Hematopoietic multipotent progenitor cell treated with erythropoietin and hydrocortisone succinate and interleukin-3 and kit ligand, for 6 days (in vitro differentiated cells): ENCODE measurements around the gene TSHZ2.
A peak's percentile ranks its signal among the peaks of the same experiment; 100 is the strongest.

Experiments used
- DNase-seq: peaks from one replicate; pipeline ENCODE4 v3.0.0-alpha.2; 2015

TSHZ2 gene

DNA sequence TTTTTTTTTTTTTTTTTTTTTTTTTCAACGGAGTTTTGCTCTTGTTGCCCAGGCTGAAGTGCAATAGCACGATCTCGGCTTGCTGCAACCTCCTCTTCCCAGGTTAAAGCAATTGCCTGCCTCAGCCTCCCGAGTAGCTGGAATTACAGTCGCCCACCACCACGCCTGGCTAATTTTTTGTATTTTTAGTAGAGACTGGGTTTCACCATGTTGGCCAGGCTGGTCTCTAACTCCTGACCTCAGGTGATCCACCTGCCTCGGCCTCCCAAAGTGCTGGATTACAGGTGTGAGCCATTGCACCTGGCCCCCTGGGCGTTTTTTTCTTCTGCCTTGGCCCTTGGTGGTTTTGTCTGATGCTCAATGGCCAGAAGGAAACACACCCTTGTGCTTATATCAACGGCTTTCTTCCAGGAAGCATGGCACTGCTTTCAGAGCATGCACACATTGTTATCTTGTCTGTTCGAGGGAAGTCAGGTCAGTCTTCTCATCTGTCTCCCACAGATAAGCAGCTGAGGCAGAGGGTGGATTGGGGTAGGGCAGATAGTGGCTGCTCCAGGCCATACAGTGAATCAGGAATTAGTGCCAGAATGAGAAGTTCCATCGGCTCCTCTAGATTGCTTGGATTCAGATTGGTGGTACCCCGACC lies 203.1 kb downstream of the TSHZ2 start:
- DNase-seq, result peak; percentile 94

DNA sequence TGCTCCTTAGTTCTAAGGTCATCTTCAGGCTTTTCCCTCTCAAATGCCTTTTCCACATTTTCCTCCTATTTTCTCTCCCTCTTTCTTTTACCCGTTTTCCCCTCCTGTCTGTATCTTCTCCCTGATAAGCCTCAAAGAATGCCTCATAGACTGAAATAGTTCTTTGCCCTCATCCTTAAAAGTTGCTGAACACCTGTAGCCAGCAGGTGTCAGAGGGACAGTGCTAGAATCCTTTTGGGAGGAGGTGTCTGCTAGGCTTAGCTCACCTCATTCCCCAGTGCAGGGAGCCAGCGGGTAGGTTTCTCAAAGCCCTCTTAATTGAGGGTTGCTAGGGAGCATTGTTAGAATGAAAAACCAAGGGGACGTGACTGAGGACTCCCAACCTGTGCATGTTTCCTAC lies 204.0 kb downstream of the TSHZ2 start:
- no peak for DNase-seq

DNA sequence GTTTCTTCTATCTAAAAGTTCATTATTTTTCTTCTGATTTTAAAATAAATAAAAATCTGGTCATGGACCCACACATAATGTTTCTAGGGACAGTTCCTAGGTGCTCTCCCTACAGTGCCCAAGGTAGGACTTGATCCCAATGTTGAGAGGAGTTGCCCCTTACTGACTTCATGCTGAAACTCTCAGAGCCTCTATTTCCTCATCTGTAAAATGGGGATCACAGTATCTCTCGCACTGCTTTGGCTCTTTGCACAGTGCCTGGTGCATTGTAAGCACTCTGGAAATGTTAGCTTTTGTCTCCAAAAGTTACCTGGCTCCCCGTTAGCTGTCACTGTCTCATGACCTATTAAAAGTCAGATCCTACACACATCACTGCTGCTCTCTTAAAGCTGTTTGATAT lies 205.5 kb downstream of the TSHZ2 start:
- no peak for DNase-seq

DNA sequence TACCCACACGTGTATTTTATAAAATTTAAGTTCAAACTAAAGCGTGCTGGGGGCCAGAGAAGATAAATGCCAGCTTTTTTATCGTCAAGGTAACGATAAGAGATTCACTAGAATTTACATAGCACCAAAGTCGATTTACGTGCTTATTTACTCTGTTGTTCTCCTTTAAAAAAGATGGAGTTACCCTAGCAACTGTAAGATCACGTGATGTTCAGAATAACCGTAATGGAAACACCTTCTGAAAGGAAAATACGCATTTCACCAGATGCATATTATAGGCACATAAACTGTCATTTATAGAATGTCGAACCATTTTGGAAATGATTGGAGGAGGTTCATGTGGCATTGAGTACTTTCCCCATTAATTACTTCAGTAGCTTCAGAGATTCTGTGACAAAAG lies 207.6 kb downstream of the TSHZ2 start:
- no peak for DNase-seq

DNA sequence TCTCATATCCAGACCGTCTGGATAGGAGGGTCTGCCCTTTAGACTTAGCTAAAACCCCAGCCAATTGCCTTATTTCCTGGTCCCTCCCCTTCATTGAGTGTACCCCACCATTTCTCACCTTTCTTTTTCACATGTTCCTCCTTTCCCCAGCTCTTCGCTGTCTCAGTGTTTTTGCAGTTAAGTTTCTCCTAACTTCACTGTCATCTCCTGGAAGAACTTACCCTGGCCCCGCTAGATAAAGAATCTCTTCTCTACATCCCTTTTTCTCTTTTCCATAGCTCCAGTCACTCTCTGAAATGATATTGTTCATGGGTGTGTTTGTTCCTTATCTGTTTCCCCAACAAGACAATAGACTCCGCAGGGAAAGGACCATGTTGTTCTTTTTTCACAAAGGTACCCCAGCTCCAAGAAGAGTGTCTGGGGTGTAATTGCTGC lies 208.8 kb downstream of the TSHZ2 start:
- DNase-seq, result peak; percentile 27

DNA sequence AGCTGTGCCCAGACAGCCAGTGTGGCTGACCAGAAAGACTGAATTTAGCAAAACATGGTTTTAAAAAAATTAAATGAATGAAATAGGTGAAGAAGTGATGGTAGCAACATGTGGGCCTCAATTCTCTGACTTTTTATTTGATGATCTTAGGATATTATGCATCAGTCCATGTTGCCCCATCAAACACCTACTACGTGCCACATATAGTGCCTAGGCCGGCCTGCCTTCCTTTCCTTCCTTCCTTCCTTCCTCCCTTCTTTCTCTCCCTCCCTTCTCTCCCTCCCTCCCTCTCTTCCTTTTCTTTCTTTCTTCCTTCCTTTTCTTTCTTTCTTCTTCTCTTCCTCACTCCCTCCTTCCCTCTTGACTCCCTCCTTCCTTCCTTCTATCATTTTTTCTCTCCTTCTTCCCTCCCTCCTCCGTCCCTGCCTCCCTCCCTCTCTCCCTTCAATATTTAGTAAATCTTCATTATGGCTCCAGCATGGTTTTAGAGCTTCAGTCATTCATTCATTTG lies 209.8 kb downstream of the TSHZ2 start:
- no peak for DNase-seq

DNA sequence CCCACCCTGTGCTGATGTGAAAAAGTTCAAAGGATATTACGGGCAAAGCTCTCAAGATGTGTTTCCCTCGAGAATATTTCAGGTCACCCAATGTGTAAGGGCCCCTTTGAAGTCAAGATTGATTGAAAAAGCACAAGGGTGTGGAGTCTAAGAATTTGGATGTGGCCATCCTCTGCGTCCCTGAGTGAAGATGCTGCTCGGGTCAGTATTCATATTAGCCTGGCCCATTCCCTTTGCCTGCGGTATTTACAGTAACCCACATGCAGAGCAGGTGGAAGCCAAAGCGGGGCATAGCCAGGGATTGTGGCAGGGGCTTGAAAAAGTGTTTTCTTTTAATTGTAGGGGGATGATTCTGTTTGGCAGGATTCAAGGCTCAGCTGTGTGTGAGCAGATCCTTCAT lies 211.0 kb downstream of the TSHZ2 start:
- no peak for DNase-seq

DNA sequence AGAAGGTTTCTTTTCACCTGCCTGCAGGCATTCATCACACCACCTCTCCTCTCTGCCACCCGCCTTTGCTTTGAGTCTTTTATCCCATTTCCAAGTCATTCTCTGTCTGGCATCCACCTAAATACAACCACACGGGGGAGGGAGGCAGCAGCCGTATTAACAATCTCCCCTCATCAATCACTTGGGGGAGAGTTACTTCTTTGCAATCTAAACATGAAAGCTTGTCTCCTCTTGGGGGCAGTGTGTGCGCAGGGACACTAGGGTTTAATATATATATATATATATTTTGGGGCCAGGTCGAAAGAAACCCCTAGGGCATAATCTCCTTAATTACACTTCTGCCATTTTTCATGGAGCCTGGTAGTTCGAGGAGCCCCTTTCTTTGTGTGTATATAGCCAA lies 214.5 kb downstream of the TSHZ2 start:
- DNase-seq, result peak; percentile 5

DNA sequence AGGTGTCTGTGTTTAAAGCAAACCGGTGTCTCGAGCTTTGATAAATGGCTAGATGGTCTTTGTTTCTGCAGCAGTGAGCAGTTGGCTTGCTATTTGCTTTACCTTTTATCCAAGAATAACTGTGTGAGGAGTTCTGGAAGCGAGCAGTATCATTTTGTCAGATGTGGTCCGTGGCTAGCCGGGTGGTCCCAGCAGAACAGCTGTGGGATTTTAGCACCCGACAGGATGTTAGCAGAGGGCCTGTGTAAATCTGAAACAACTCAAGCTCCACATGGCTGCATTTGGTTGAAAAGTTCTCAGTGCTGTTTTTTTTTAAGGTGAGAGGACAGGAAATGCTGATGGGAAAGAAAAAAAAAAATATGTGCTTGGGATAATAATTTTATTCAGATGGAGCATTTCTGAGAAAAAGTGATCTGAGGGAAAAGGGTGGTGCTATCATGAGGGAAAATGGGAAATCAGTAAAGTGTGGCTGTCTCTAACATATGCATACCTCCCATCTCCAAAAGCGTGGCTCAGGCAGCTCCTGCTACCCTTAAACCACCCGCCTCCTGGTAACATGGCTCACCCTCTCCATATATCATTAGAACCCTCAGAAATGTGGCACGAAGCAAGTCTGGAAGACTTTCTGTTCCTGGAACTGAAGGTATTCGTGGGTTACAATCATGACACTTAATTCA lies 215.4 kb downstream of the TSHZ2 start:
- no peak for DNase-seq

DNA sequence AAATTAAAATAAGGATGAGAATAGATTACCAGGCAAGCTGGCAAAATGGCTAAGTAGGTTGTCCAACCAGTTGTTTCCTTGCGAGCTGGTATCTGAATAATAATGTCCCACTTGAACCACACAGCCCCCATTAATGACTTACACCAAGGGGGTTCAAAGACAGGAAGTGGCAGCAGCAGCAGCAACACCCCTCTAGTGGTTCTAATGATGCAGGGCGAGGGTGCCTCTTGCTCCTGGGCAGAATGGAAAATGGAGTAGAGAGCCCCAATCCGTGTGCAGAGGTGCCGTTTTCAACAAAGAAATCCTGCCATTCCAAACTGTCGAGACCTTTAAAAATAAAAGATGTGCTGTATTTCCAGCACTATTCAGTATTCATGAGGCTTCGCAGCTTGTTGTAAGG lies 218.1 kb downstream of the TSHZ2 start:
- DNase-seq, result no peak

DNA sequence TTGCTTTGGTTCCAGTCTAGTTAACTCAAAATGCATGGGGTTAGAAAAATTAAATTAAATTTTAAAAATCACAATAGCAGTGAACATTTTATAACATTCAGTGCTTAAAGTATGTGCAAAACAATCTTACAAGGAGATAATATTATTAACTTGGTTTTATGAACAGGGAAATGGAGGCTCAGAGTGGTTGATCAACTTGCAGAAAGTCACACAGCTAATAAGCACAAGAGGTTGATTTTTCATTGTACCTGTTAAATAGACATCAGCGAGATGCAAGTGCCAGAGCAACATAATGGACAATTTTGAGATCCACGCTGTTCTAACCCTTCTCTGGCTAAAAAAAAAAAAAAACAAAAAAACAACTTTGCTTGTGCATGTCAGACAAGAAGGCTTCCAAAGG lies 219.8 kb downstream of the TSHZ2 start:
- DNase-seq, result no peak

DNA sequence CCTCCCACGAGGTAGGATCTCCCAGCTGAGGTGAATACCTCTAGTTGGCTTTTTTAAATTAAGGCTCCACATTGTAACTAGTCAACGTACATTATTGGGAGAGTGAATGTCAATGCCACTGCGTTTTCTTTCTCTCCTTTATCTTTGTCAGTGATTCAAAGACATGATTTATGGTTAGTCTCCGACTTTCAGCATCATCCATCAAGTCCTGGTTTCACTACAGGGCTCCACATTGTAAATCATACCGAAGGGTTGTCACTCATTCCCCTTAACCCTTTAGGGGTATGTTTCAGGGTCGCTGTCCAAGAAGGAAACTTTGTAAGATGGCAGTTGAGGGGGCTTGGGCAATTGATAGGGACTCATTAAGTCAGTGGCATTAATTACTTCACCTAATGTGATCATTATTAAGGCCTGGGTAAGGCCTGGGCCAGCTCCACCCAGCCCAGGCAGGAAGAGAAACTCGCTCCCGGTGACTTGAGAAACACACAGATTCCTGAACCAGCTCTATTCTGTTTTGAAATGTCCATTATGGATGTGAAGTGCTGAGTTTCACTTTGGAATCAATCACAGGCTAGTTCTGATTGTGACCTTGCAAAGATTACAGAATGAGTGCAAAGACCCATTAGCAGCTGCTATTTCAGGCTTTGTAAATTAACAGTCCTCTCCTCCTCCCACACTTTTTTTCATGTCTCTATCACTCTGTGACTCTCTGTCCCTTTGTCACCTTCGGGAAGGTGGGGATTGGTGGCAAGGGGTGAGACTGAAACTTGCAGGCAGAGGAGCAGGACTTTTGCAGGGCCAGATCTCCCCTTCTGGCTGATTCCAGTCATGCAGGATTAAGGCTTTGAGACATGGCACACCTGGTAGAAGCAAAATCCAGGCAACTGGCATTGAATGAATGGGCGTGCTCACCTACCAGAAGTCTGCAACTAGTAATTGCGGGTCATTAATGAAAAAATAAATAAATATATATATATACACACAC lies 222.4 kb downstream of the TSHZ2 start:
- no peak for DNase-seq

DNA sequence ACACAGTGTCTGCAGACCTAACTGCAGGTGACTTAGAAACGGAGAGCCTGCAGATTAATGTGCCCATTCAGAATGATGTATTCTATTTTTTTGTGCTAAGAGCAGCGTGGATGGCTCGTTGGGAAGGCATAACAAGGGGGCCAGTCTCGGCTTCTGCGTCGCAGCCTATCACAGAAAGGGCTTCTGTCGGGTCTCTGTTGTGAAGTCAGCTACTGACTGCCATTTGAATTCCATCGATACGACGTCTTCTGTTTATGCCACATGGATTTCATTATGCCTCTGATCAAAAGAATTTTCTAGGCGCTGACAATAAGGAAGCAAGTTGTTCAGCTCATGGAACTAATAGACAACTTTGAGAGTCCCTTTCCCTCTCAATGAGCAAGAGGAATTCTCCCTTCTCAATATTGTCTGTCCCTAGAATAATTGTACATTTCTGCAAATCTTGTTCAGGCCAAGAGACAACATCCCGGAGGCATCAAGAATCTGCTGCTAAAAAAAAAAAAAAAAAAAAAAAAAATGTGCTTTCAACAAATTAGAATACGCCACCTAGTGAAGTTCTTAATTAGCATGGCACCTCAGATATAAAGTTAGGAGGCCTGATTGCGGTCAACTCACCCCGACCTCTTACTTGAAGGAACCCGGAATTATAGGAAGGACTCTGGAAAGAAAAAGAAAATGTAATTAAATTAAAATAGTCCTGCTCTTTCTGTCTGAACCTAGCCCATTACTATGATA lies 223.9 kb downstream of the TSHZ2 start:
- DNase-seq, result peak; percentile 20

DNA sequence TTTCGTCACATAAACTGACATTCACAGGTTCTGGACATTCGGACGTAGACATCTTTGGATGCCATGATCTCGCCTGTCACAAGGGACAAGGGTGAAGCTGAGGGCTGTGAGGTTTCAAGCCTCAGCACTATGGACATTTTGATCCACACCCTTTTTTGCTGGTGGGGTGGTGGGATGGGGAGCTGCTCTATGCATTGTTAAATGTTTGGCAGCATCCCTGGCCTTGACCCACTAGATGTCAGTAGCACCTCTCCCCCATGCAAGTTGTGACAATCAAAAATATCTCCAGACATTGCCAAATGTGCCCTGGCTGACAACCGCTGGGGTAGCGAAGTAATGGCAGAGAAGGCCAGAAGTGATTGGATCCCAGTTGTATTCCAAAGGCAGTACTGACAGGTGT lies 229.4 kb downstream of the TSHZ2 start:
- DNase-seq, result no peak

DNA sequence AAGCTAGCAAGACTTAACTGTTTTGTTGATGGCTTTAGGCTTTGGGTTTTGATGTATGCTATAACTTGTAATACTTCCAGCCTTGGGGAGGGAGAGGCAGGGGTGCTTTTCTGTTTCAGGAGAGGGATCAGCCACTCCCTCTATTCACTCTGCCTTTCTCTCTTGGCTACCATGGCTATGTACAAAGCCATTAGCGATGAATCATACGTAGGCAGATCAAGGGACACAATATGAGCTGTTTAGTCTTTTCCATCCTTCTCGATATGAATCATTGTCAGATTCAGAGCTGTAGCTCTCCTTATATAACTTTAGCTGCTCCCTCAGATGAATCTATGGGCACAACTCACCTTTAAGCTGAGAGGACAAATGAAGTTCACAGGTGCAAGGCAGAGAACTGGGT lies 230.6 kb downstream of the TSHZ2 start:
- no peak for DNase-seq

DNA sequence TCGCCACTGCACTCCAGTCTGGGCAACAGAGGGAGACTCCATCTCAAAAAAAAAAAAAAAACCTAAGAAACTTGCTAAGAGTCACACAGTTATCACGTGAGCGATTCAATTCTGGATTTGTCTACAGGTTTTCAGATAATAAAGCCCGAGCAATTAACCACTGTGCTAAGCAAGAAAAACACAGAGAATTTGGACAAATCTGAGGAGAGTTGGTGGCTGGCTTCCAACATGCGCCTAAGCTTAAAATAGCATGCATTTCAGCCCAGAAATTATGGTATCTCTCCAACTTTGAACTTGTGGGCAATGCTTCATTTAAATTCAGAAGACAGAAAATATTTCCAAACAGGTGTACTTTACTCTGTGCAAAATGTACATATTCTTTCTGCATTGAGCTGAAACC lies 232.9 kb downstream of the TSHZ2 start:
- DNase-seq, result no peak

DNA sequence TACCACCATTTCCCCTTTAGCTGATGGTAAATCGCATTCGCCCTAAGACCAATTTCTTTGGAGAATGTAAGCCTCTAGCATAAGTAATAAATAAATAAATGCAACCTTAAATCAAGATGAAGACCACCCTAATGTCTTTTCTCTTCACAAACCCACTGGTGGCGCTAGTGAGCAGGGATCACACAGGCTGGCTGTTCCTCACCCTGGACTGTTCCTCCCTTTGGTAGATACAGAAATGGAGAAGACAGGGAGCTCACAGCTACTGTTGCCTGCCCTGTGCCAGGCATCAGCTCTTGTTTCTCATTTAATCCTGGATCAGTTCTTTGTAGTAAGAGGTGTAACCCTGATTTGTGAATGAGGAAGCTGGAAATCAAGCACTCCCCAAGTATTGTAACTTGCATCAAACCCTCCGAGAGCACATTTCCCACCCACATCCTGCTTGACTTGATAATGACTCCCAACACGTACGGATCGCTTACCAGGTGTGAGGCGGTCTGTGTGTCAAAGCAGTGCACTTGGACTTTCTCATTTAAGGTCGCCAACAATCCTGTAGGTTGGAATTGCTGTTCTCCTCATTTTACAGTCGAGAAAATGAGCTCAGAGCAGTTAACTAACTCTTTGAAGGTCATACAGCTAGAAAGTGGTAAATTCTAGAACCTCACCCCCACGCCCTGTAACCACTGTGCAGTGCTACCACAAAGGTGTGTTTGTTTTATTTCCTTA lies 236.1 kb downstream of the TSHZ2 start:
- peak; percentile 18 for DNase-seq

DNA sequence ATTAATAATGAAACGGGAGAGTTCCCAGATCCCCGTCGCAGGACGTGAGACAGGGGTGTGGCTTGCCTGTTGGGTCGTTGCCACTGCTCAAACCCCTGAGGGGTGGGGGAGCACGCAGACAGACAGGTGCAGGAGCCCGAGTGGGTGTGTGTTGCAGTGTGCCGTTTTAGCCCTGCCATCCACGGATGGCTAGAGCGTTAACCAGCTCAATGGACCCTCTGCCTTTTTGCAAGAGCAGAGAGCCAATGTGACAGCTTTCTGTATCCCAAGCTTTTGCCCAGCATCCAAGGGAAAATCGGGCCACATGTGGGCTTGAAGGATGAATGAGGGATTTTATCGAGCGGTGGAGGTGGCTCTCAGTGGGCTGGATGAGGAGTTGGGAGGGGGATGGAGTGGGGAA lies 237.9 kb downstream of the TSHZ2 start:
- DNase-seq, result no peak

DNA sequence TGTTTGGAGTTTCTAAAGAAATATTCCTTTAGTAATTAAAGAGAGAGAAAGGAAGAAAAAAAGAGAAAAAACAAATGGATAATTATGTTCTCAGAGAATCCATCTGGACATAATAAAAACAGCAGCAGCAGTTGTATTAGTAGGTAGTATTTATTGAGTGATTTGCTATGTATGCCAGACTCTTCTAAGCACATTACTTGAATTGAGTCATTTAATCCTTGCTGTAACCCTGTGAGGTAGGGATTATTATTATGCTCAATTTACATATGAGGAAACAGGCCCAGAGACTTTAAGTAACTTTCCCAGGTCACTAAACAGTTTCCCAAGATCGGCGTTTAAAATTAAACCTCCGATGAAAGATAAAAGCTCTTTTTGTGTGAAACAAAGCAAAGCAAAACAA lies 238.8 kb downstream of the TSHZ2 start:
- no peak for DNase-seq

DNA sequence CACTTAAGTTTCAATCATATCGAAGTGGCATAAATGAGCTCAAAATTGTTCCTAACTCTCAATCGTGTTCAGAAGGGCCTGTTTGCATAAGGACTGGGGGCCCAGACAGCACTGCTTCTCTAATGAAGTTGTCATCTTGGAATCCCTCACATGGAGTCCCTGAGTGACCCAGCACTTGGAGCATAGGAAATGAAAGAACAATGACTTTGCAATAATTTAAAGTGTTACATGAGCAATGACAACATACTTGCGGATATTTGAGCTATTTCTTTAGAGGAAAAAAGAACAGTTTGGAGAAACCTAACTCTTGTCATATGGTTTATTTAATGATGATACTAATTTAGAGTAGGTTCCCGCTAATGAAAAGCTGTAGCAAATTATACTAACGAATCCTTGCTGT lies 239.9 kb downstream of the TSHZ2 start:
- no peak for DNase-seq

DNA sequence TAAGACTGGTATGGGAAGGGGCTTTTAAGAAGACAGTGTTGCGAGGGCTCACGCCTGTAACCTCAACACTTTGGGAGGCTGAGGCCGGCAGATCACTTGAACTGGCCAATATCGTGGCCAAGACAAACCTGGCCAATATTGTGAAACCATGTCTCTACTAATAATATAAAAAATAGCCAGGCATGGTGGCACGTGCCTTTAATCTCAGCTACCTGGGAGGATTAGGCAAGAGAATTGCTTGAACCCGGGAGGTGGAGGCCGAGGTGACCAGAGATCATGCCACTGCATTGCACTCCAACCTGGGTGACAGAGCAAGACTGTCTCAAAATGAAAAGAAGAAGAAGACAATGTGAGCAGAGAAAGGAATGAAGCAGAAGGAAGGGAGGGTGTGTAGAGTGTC lies 242.2 kb downstream of the TSHZ2 start:
- no peak for DNase-seq

DNA sequence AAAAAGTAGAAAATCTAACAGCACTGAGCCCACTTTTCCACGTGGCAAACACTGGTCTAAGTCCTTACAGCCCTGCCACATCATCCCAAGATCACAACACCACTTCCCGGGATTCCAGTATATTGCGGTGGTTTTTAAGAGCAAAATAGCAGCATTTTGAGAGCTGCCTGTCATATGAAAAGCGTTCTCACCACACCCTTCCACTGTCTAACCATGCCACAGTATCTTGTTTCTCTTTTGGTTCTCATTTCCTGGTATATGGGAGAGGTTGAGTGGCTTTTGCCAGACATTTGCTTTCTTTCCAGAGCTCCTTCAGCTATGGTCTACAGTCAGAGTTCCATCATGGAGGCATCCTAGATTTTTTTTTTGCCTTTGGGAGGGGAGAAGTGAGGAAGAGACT lies 243.0 kb downstream of the TSHZ2 start:
- DNase-seq, result no peak
